ENCODE results near the gene MARCHF10. TPM values are rescaled to one million over a fixed set of nuclear protein-coding genes. Genes with fewer than 3 reads are reported as not detected.

MARCHF10 gene
- polyA plus RNA-seq, 3 donors: not detected

GRCh38 chr17:62755141-62755851, 52.8 kb downstream of the MARCHF10 start:
- Histone ChIP-seq H3K9ac (ENCODE audit: insufficient read depth, low read length, poor library complexity, severe bottlenecking) (no peak overlapping the region), H3K4me3 (replicated peaks in 1 of 3; ENCODE audit: low read depth in 2 of 3, low read length in 3 of 3) (no peak overlapping the region), H3K27ac (ENCODE audit: low read depth in 1 of 2, low read length in 2 of 2) (no peak overlapping the region), H4K20me1 (ENCODE audit: insufficient read depth, low read length) (no peaks in the 10 kb centered on the region), H2AFZ (ENCODE audit: insufficient read depth, low read depth, low read length, poor library complexity, severe bottlenecking) (no peak overlapping the region), H3K4me2 (replicated peaks; ENCODE audit: extremely low read depth, low read length, poor library complexity, severe bottlenecking) (no peak overlapping the region), H3K79me2 (ENCODE audit: insufficient read depth, low read length) (no peaks in the 10 kb centered on the region), H3K36me3 (replicated peaks in 1 of 2; ENCODE audit: control insufficient read depth in 1 of 2, insufficient read depth in 2 of 2, low read length in 2 of 2) (no peaks in the 10 kb centered on the region), H3K4me1 (ENCODE audit: control insufficient read depth in 1 of 2, insufficient read depth in 2 of 2, low read length in 2 of 2) (no peaks in the 10 kb centered on the region), H3K27me3 (ENCODE audit: control insufficient read depth in 2 of 2, insufficient read depth in 2 of 2, low read length in 2 of 2) (no peaks in the 10 kb centered on the region), H3K9me3 (replicated peaks in 1 of 2; ENCODE audit: control insufficient read depth in 1 of 2, insufficient read depth in 1 of 2, low read length in 2 of 2) (no peaks in the 10 kb centered on the region)
- no peak for TF ChIP-seq CTCF (IDR thresholded peaks at IDR 0.05)
- intact Hi-C loops (cut with micrococcal nuclease): no loop called here
- Mint-ChIP-seq H3K36me3 (no peaks in the 10 kb centered on the region), H3K27me3 (ENCODE audit: low read depth in 3 of 3) (peaks cover 0 to 7% (median 1%) of the 10 kb centered on the region in 3 donors), H3K9me3 (no peaks in the 10 kb centered on the region), H3K4me3 (no peak overlapping the region), H3K4me1 (no peaks in the 10 kb centered on the region), H3K27ac (no peak overlapping the region)
- DNase-seq: no peak
- 85% methylated on average over 7 of the region's 10 CpGs for WGBS (ENCODE audit: insufficient coverage)

- H3K36me3 ChIP-seq (replicated peaks in 1 of 2; ENCODE audit: control insufficient read depth in 1 of 2, insufficient read depth in 2 of 2, low read length in 2 of 2): no peaks in the 10 kb centered on the region
- no peak overlapping the region for H3K4me2 ChIP-seq (replicated peaks; ENCODE audit: extremely low read depth, low read length, poor library complexity, severe bottlenecking)
- Mint-ChIP-seq H3K36me3 (no peaks in the 10 kb centered on the region), H3K4me3 (no peak overlapping the region), H3K4me1 (no peaks in the 10 kb centered on the region), H3K27me3 (ENCODE audit: low read depth in 3 of 3) (peaks cover 1 to 5% (median 1%) of the 10 kb centered on the region in 3 donors), H3K9me3 (no peaks in the 10 kb centered on the region), H3K27ac (no peak overlapping the region)
- no peaks in the 10 kb centered on the region for H3K79me2 ChIP-seq (ENCODE audit: insufficient read depth, low read length)
- no peak for DNase-seq
- intact Hi-C loops (cut with micrococcal nuclease): no loop called here
- WGBS (ENCODE audit: insufficient coverage): no CpG with 5 or more reads among the region's 4 CpGs
- H3K4me1 ChIP-seq (ENCODE audit: control insufficient read depth in 1 of 2, insufficient read depth in 2 of 2, low read length in 2 of 2): no peaks in the 10 kb centered on the region
- no peak overlapping the region for H3K9ac ChIP-seq (ENCODE audit: insufficient read depth, low read length, poor library complexity, severe bottlenecking)
- no peaks in the 10 kb centered on the region for H3K9me3 ChIP-seq (replicated peaks in 1 of 2; ENCODE audit: control insufficient read depth in 1 of 2, insufficient read depth in 1 of 2, low read length in 2 of 2)
- H3K27ac ChIP-seq (ENCODE audit: low read depth in 1 of 2, low read length in 2 of 2): no peak overlapping the region
- no peak for TF ChIP-seq CTCF (IDR thresholded peaks at IDR 0.05)
- no peaks in the 10 kb centered on the region for H3K27me3 ChIP-seq (ENCODE audit: control insufficient read depth in 2 of 2, insufficient read depth in 2 of 2, low read length in 2 of 2)
- no peaks in the 10 kb centered on the region for H4K20me1 ChIP-seq (ENCODE audit: insufficient read depth, low read length)
- no peak overlapping the region for H3K4me3 ChIP-seq (replicated peaks in 1 of 3; ENCODE audit: low read depth in 2 of 3, low read length in 3 of 3)
- H2AFZ ChIP-seq (ENCODE audit: insufficient read depth, low read depth, low read length, poor library complexity, severe bottlenecking): no peak overlapping the region
These were observed 53.5 kb downstream of the MARCHF10 start for GRCh38 chr17:62754631-62755030.

Measured in CD14-positive monocyte (primary cell).